ENCODE results near the gene FASLG.

DNA sequence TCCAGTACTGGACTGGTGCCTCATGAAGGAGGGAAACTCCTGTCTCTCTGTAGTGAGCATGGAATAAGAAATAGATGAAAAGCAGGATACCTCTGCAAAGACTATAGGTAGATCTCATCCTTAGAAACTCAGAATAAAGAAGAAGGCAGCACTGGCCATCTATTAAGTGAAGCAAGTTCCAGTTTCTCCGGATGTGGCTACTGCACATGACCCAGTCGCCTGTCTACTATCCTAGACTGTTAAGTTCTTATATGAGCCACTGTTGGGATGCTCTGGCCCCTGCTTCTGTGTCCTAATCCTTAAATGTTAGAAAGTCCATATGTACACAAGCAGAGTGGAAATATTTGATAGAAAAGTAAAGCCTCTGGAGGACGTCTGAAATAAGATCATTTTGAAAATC, 2.2 kb downstream of the FASLG start:
- TF ChIP-seq, protein P1, sequence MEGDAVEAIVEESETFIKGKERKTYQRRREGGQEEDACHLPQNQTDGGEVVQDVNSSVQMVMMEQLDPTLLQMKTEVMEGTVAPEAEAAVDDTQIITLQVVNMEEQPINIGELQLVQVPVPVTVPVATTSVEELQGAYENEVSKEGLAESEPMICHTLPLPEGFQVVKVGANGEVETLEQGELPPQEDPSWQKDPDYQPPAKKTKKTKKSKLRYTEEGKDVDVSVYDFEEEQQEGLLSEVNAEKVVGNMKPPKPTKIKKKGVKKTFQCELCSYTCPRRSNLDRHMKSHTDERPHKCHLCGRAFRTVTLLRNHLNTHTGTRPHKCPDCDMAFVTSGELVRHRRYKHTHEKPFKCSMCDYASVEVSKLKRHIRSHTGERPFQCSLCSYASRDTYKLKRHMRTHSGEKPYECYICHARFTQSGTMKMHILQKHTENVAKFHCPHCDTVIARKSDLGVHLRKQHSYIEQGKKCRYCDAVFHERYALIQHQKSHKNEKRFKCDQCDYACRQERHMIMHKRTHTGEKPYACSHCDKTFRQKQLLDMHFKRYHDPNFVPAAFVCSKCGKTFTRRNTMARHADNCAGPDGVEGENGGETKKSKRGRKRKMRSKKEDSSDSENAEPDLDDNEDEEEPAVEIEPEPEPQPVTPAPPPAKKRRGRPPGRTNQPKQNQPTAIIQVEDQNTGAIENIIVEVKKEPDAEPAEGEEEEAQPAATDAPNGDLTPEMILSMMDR (IDR thresholded peaks at IDR 0.05) = no peak
- TF ChIP-seq POLR2A (IDR thresholded peaks at IDR 0.05) = no peak
